HG03520 (cell line): ENCODE measurements around the gene CAMK1D.

Experiments
- ATAC-seq: cut with Tn5 transposase; IDR thresholded peaks from one replicate; pipeline ENCODE4 v1.9.1; 2021; ENCODE audit warnings: mild to moderate bottlenecking, moderate library complexity; ENCODE audit not compliant: unreplicated experiment

CAMK1D gene

DNA sequence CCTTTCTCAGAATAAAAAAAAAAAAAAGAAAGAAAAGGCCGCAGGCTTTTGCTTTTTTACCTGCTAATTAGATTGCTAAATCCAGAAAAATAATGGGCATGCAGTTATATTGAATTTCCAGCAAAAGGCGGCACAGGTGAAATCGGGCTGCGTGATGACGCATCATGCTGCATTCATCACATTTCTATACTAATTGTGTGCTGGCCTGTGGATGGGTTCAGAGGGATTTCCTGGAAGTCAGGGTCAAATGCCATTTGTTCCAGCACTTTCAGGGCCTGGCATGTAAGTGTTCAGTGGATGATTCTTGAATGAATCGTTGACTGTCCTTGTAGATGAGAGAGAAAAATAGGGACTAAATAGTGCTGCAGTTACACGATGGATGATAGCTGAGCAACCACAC lies 292.7 kb downstream of the CAMK1D start:
- no peak for ATAC-seq

GRCh38 chr10:12643279-12643678 lies 293.9 kb downstream of the CAMK1D start:
- ATAC-seq: no peak

- no peak for ATAC-seq
Observed at GRCh38 chr10:12644380-12645144, 295.2 kb downstream of the CAMK1D start.

DNA sequence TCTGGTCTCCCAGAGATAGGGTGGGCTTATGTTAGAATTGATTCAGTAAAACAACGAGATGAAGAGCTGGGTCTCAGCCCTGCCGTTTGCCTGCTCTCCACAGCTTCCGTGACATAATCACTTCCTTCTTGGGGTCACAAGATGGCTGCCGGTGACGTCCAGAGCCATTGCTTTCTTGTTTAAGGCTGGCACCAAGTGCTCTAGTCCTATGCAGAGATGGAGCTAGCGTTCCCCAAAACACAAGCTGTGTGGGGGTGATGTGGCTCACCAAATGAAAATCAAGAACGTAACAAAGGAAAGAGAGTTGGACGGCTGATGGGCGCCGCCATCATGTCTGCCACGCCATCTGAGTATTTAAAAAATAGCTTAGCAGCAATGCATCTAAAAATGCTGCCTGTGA lies 296.1 kb downstream of the CAMK1D start:
- no peak for ATAC-seq

- ATAC-seq: no peak
Observed at GRCh38 chr10:12649012-12649584, 299.8 kb downstream of the CAMK1D start.

GRCh38 chr10:12650122-12650521 lies 300.8 kb downstream of the CAMK1D start:
- no peak for ATAC-seq

- no peak for ATAC-seq
Observed at GRCh38 chr10:12650538-12651298, 301.4 kb downstream of the CAMK1D start.

DNA sequence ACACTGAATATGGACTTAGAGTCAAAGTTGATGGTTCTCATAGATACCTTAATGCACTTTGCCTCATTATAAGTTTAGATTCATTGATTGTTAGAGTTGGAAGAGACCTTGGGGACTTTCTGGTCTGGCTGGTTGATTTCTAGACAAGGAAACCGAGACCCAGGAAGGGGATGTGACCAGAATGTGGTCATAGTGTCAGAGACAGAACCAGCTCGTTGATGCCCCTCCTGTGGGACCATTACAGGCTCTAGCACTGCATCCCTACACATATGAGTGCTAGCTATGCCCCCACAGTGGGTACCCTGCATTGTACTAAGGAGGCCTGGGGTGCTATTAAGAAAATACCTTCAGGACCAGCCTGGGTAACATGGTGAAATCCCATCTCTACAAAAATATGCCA lies 306.6 kb downstream of the CAMK1D start:
- ATAC-seq: no peak

GRCh38 chr10:12656518-12657142 lies 307.3 kb downstream of the CAMK1D start:
- no peak for ATAC-seq

DNA sequence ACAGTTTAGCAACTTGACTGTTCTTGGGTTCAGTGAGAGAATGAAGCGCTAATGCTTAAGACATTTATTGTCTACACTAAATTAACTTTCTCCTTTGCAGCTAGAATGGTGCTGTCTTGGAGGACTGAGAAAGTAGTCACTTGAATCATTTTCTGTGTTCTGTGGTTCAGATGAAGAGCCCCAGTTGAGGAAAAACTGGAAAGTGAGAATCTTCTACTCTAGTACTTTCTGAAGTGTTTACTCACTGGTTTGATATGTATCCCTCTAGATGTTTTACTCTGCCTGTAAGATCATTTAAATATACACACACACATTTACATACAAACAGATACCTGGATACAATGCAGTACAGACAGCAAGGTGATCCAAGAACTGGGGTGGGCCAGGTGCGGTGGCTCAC lies 308.1 kb downstream of the CAMK1D start:
- ATAC-seq: no peak

DNA sequence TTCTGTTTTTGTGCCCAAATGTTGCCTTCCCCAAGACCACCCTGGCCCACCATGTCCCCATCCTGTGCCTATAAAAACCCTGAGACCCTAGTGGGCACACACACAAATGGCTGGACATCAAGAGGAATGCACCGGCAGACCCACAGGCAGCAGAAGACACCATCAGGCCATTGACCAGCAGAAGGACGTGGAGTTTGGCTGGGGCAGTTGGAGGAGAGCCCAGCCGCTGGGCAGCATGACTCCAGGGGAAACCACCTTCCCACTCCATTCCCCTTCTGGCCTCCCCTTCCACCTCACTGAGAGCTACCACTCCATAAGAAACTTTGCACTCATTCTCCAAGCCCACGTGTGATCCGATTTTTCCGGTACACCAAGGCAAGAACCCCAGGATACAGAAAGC lies 309.2 kb downstream of the CAMK1D start:
- ATAC-seq: no peak

DNA sequence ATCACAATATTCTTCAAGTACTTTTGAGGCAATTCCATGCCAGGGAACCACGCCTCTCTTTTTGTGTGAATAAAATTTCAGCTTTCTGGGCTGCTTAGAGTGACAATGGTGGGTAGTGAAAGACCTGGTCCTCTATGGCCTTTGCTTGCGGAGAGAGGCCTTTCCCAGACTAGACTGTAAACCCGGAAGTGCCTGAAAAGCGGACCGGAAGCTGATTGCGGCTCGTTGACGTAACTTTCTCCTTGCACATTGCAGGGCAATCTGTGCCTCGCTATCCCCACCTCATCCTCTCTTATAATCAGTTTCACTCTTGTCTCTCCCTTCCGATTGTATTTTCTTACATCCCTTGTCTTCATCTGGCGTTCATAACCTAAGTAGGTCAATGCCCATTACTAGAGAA lies 310.4 kb downstream of the CAMK1D start:
- ATAC-seq: no peak

DNA sequence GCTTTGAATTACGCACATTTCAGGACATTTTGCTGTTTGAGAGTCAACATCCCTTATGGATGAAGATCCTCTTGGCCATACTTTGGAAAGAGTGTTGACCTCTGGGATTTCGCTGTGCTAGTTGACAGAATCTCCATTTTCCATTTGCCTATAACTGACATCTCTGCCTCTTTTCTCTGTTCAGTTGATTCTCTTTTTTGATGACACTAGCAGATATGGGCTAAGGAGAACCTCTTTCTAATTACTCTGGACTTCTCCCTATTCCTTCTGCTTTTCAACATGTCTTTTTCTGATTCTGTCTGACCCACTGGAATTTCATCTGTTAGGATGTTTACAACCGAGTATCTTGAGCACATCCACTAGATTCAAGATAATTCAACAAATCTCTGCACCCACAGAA lies 311.5 kb downstream of the CAMK1D start:
- no peak for ATAC-seq

DNA sequence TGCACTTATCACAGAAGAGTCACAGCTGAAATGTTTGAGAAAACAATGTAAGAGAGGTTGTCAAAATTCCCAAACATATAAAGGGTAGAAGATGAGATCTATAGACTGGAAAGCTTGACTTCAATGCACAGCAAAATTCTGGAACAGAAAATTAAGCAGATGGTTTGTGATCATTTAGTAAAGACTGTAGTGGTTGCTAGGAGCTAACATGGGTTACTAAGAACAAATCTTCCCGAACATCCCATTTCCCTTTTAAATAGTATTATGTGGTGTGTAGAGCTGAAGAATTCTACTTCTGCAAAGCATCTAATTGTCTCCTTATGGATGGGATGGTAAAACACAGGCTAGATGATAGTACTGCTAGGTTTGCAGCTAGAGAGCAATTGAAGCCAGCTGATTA lies 312.3 kb downstream of the CAMK1D start:
- no peak for ATAC-seq

DNA sequence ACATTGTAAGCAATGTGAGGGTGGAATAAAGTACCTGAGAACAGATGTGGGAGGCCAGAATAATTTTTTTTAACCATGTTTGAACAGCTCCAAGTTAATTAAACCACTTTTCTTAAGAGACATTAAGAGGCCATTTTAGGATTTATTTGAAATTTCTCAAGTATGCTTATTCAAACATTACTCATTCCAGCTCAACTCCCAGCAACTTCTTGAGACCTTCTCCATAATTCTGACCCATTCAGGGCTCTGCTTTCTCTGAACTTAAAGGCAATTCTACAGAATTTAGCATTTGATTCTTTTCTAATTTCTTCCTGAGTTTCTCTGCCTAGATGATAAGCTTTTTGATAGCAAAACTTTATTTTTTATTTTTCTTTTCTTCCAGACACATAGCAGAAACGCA lies 314.5 kb downstream of the CAMK1D start:
- no peak for ATAC-seq

- no peak for ATAC-seq
Observed at GRCh38 chr10:12665501-12665900, 316.2 kb downstream of the CAMK1D start.

DNA sequence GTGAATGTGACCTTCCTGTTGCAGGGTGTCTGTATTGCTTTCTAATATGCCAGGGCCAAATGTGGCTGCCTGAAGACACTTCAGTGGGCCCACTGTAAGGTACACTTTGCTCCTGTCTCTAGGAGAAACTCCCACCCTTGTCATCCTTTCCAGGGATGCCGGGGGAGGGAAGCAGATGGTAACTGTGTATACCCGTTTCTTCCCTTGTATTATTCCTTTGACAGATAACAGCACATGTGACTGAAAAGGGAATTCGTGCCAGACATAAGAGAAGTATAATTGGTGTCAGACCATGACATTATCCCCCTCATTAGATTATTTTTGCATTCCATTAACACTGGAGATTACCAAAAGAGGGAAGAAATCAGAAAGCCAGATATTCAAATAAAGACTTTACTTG lies 317.7 kb downstream of the CAMK1D start:
- ATAC-seq: no peak

DNA sequence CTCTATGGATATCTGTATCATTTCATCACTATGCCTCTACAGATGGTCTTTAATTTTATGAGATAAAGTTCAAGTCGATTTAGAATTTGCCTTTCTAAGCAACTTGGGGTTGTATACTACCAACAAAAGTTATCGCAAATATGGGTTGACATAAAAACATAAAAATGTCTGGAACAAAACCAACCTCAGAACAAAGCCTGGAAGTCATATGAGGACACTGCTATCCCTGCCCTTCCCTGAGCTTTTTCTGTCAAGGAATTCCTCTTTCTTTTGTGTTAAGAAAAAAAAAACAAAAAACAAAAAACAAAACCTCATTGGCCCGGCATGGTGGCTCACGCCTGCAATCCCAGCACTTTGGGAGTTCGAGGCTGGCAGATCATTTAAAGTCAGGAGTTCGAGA lies 319.3 kb downstream of the CAMK1D start:
- ATAC-seq: no peak

DNA sequence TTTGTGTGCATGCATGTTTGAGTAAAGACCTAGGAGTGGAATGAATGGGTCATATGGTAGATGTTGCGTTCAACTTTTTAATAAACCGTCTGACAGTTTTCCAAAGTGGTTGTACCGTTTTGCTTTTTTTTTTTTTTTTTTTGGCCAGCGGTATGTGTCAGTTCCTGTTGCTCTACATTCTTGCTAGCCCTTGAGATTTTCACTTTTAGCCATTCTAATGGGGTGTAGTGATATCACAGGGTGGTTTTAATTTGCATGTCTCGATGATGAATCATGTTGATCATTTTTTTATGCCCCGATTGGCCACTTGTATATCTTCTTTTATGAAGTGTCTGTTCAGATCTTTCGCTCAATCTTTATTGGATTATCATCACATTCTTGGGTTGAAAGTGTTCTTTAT lies 320.7 kb downstream of the CAMK1D start:
- no peak for ATAC-seq

DNA sequence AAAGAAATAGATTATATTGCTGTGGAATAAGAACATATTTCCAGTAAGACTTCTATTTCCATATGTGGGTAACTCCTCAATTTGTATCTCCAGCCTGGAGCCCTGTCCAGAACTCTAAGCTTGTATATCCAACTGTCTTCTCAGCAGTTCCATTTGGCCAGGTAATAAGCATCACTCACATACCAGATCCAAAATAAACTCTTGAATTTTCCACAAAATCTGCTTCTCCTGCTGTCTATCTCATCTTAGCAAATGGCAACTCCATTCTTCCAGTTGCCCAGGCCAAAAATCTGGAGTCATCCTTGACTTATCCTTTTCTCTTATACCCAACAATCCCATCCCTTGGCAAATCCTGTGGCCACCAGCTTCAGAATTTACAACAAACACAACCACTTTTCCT lies 325.8 kb downstream of the CAMK1D start:
- ATAC-seq: no peak

- ATAC-seq: no peak
Observed at GRCh38 chr10:12679636-12680035, 330.3 kb downstream of the CAMK1D start.

DNA sequence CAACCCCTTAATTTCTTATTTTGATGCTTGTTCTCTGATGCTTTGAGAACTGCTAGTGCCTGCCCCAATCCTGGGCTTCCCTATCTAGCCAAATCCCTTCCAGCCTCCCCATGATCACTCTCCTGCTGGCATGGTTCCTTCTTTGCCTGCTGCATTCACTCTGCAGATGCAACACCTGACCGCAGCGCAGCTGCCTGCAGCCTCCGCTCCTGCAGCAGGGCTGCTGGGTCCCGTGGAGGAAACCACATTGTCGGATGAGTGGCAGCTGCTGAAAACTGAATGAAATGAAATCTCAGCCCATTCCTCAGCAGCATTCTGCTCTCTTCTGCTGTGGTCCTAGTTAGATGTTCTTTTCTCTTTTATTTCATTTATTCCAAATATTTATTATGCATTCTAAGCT lies 331.9 kb downstream of the CAMK1D start:
- no peak for ATAC-seq
